HG02623 (cell line): Measurements from ENCODE around the gene ATXN1.
A peak's percentile ranks its signal among the peaks of the same experiment; 100 is the strongest.

Experiments used
- ATAC-seq: cut with Tn5 transposase; IDR thresholded peaks from one replicate; pipeline ENCODE4 v1.9.1; 2021; ENCODE audit warnings: moderate library complexity; ENCODE audit not compliant: unreplicated experiment

ATXN1 gene

GRCh38 chr6:16375843-16376242 lies 385.4 kb downstream of the ATXN1 start:
- ATAC-seq, result no peak

DNA sequence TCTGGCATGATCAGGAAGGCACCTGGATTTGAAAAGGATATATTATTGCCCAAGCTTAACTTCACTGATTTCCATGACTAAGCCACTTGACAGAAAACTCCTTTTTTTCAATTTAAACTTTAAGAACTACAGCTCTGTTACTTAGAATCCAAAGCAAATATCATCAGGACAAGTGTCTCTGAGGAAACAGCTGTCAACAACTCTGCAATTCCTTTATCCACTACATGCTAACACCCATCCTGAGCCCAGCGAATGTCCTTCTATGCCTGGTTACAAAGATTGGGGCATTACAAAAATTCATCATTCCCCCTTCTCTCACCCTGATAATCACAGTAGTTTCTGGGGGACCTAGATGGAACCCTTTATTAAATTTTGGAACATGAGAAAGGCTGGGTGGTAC lies 386.1 kb downstream of the ATXN1 start:
- ATAC-seq, result no peak

DNA sequence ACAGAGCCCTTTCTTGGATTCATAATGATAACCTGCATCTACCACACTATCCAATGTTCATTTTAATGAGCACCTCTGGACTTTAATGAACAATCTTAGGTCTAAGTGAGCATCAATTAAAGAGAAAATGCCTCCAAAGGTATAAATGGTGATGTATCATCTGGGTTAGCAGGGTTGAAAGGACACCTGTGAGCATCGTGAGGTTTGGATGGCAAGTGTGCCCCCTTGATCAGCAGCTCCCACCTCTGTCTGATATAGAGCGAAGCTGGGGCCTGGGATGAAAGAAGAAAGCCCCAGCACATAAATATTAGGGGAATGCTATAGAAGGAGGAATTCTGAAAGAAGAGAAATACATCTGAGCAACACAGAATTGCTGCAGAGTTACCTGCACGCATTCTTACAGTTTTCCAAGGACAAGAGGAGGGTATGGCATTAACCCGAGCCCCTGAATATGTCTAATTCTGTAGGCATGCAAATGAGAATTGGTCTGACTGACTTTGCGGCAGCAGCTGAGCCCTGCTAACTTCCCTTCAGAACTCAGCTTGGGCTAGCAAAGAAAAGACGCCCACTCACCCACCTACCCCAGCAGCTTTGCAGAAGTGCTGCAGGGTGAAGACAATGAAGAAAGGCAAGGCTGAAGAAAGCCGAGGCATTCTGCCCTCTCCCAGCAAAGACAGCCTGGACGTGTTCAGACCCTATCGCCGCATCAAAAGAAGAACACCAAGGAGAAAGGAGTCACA lies 386.6 kb downstream of the ATXN1 start:
- peak; percentile 82 for ATAC-seq

GRCh38 chr6:16374016-16374415 lies 387.2 kb downstream of the ATXN1 start:
- ATAC-seq, result no peak

- no peak for ATAC-seq
These were observed 389.1 kb downstream of the ATXN1 start for GRCh38 chr6:16372029-16372776.

GRCh38 chr6:16371401-16371800 lies 389.9 kb downstream of the ATXN1 start:
- no peak for ATAC-seq

- ATAC-seq, result no peak
These were observed 390.3 kb downstream of the ATXN1 start for GRCh38 chr6:16370943-16371342.

- no peak for ATAC-seq
These were observed 391.3 kb downstream of the ATXN1 start for GRCh38 chr6:16369989-16370388.

- ATAC-seq, result no peak
These were observed 392.0 kb downstream of the ATXN1 start for GRCh38 chr6:16369140-16369745.

DNA sequence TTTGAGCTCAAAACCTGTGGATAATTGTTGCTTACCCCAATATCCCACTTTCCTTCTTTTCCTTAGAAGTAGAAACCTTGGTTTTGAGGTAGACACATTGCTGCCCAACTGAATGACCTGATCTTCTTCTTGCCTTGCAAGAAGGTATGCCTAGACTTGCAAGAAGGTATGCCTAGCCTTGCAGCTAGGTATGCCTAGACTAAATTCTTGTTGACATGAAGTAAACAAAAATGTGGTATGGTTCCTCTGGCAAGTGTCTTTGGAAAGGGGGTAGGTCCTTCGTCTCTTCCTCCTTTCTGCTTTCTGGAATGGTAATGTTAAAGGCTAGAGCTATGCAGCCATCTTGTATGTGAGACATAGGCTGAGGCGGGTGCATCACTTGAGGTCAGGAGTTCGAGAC lies 393.7 kb downstream of the ATXN1 start:
- ATAC-seq, result no peak

DNA sequence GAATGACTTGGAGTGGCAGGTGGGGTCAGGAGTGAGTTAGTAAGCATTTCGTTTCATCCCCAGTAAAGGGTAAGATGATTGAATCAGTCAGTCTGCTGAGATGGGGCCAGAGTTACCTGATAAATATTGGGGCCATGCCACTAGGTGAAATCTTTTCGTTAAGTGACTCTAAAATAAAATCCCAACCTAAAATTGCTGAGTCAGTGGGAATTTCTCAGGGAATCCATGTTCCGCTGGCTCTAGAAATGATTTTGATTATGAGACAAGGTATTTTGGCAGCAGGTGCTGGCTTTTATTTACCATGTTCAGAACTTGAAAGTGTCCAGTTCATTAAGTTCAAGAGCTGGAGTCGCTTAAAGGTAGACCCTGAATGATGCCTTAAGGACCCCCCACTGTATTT lies 397.5 kb downstream of the ATXN1 start:
- no peak for ATAC-seq

DNA sequence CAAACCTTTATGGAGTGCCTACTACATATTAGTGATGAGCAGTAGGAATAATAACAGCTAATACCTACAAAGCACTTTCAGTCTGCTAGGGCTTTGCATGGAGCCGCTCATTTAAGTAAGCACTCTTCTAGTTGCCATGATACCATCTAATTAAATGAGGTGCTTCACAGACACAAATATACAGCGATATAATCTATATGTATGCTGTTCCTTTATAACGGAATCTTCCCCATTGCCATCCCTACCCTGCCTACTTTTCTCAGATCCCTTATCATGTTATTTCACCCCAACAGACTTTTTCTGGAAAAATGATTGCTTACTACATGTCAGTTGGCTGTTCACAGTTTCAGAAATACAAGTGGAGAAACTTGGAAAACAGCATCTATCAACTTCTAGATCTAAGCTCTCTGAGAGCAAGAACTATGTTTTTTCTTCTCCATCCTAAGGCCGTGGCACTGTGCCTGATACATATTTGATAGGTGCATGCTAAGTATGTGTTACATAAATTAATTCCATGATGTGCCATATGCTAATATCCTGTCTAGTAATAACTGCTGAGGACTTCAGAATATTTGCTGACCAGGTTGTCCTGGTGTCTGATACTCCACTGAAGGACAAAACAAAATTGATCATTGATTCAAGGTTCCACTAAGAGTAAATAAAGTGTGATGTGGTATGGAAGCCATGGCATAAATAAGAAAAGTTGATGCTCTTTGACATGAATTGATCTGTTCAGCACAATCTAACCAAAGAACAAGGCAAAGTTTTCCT lies 398.3 kb downstream of the ATXN1 start:
- no peak for ATAC-seq

DNA sequence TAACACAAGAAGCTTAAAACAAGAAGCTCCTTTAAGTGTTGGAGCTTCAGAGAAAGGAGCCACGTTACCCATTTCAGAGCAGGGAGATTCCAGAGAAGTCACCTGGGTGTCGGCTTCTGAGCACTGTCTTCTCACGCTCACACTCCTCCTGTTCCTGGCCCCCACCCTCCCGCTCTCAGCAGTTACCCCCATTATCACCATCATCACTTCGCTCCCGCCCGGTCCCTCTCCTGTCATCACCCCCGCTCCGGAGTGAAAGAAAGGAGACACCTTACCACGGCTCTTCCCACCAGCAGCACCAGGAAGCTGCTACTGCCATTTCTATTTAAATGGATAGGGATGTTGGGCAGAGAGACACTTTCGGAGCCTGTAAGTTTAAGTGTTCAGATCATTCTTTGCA lies 399.0 kb downstream of the ATXN1 start:
- no peak for ATAC-seq

GRCh38 chr6:16361861-16362260 lies 399.4 kb downstream of the ATXN1 start:
- ATAC-seq, result no peak

DNA sequence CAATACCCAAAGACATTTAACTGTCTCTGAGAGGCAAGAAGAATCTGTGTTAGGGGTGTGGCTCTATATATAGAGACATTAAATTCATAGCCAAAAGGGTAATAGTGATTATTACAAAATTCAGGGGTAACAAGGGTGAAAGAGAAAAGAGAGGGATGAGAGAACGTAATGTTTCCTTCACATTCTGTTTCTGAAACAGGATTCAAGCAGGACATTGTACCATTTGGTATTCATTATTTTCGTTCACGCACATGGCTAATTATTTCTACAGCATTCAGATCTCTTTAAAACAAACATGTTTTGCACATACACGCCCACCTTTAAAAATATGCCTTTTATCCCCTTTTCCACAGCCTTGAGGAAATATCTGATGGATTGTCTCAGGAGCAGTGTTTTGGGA lies 400.1 kb downstream of the ATXN1 start:
- no peak for ATAC-seq

GRCh38 chr6:16360365-16360764 lies 400.9 kb downstream of the ATXN1 start:
- ATAC-seq, result no peak

- no peak for ATAC-seq
These were observed 401.7 kb downstream of the ATXN1 start for GRCh38 chr6:16359563-16359962.

DNA sequence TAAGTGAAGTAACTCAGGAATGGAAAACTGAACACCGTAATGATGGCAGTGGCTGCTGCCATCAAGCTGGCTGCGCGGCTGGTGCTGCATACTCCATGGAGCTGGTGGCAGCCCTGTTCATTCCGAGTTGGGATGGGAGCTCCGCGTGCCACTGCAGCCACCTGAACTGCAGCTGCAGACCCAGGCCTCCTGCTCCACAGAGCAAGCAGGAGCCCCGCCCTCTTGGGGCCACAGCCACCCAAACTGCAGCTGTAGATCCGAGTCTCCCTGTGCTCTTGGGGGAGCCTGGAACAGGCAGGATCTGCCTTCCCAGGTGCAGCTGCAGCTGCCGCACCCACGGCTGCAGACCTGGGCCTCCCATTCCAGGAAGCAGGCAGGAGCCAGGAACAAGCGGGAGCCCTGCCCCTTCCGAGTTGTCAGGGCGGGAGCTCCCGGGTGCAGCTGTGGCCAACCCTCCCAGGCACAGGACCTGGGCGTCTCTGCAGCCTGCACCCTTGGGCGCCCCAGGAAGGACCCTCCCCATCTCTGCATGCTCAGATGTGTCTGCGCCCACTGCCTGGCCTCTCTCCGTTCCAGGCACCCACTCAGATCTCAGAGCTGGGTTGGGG lies 402.6 kb downstream of the ATXN1 start:
- no peak for ATAC-seq

- no peak for ATAC-seq
These were observed 405.4 kb downstream of the ATXN1 start for GRCh38 chr6:16355699-16356446.

DNA sequence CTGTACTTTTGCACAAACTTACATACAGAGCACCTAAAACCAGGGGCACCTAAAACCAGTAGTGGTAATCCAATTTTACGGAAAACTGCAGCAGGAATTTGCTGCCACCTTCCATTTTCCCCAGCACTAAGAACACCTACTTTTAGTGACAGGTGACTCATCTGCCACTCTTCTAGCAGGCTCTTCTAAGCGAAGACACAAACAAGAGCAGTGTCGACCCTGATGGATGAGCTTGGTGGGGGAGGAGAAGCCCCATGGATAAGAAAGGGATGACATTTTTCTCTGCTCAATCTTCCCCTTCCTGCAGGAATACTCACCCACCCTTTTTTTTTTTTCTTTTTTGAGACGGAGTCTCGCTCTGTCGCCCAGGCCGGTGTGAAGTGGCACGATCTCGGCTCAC lies 406.0 kb downstream of the ATXN1 start:
- ATAC-seq, result no peak
